GM12891 (cell line): Measurements from ENCODE around the gene RGS7.

Experiments used
- POLR2A ChIP-seq: IDR thresholded peaks from 2 replicates; pipeline ENCODE4 v1.6.1; 2011; ENCODE audit warnings: low read depth, low read length, control low read depth
- POLR2AphosphoS5 ChIP-seq: IDR thresholded peaks from 2 replicates; pipeline ENCODE4 v1.6.1; 2011; ENCODE audit warnings: low read depth, low read length, control low read depth
- SPI1 ChIP-seq: IDR thresholded peaks from 2 replicates; pipeline ENCODE4 v1.6.1; 2011; ENCODE audit warnings: low read depth, low read length, control low read depth

DNA sequence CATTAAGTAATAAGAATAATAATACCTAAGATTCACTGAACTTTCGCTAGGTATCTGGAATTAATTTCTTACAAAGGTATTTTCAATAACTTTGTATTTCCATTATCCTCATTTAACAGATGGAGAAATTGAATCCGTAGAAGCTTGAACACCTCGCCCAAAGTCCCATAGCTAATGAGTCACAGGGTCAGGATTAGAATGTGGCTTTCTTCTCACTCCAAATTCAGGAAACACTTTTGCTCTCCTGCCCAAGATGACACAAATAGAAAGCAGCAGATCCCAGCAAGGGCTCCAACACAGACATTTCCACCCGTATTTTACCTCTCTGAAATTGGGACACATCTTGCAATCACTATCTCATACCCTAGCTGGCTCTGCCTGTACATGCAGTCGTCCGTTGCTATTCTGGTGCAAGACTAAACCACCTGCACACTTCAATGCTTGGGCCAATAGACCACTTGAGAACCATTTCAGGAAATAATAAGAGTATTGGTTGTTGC, 619.2 kb downstream of the RGS7 start:
- TF ChIP-seq POLR2A: no peak
- TF ChIP-seq SPI1: no peak
- TF ChIP-seq POLR2AphosphoS5: no peak
